ENCODE results near the gene KY.

GRCh38 chr3:134693804-134694203 lies 43.0 kb upstream of the KY start:
- TF ChIP-seq REST (IDR thresholded peaks at IDR 0.05; ENCODE audit: insufficient read depth in 1 of 2, low read depth in 2 of 2, low read length in 2 of 2) = no peak
- no peak for TF ChIP-seq SIN3A (IDR thresholded peaks at IDR 0.05; ENCODE audit: borderline replicate concordance, insufficient read depth, low read length)
- TF ChIP-seq POLR2AphosphoS5 (IDR thresholded peaks at IDR 0.05; ENCODE audit: low read depth, low read length) = no peak
